ENCODE data around the gene ZNF460. TPM values are rescaled to one million over a fixed set of nuclear protein-coding genes. Genes with fewer than 3 reads are reported as not detected.
"Not testable (repeated sequence)": the region's sequence is repeated elsewhere in the genome, so short reads cannot be mapped to it uniquely, and the experiment has no call there.

The ZNF460 gene
- total RNA-seq, 1 experiment from 2014 or later, result 43.1 TPM

GRCh38 chr19:57253767-57254166, 26.5 kb upstream of the ZNF460 start:
- H4K20me1 ChIP-seq (ENCODE audit: insufficient read depth); H3K79me2 ChIP-seq (ENCODE audit: insufficient read depth, low read length); H3K9me2 ChIP-seq (ENCODE audit: insufficient read depth); ATAC-seq; intact Hi-C loops (cut with micrococcal nuclease); BruUV-seq (replicated peaks); RAD21 ChIA-PET (ENCODE audit: low non-redundant PET in 1 of 2, low total read pairs in 2 of 2, uncharacterized antibody in 2 of 2, unreplicated experiment in 2 of 2); CTCF ChIA-PET; H3K4me3 ChIP-seq (replicated peaks in 1 of 2; ENCODE audit: low read depth in 1 of 2, low read length in 2 of 2); H3K4me1 ChIP-seq (ENCODE audit: control insufficient read depth in 1 of 2, insufficient read depth in 2 of 2, low read length in 2 of 2); POLR2A ChIA-PET; H3K9ac ChIP-seq (ENCODE audit: low read length); H3K4me2 ChIP-seq (ENCODE audit: low read length); H3K27me3 ChIP-seq (ENCODE audit: insufficient read depth, low read length); H2AFZ ChIP-seq (ENCODE audit: low read depth, low read length, poor library complexity, severe bottlenecking); H3K9me3 ChIP-seq (ENCODE audit: control insufficient read depth in 1 of 2, insufficient read depth in 1 of 2, low read depth in 1 of 2, low read length in 2 of 2); DNase-seq (ENCODE audit: low read depth, low spot score); H3K27ac ChIP-seq (ENCODE audit: low read depth, low read length): not testable (repeated sequence)
- peaks cover 9 to 27% of the 10 kb centered on the region in 2 experiments; a peak in 3 of 4 replicates for H3K36me3 ChIP-seq (ENCODE audit: control insufficient read depth in 1 of 2, insufficient read depth in 2 of 2, low read length in 2 of 2)

DNA sequence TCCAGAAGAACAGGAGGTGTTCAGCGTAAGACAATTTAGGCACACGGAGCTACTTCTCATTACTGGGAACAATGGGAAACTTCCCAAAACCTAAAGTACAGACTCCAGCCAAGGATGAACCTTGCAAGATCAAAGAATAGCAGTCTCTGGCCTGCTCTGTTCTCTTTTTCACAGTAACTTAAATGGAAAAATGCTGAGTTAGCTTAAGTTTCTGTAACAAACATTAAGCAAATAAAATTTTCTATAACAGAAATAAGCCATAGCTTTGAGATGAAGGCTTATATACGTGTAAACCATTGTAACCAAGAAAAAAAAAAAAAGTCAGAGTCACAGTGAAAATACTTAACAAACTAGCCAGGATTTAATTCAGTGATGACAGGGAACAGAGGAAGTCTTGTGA, 18.2 kb upstream of the ZNF460 start:
- Histone ChIP-seq H3K4me1 (ENCODE audit: control insufficient read depth in 1 of 2, insufficient read depth in 2 of 2, low read length in 2 of 2) (no peaks in the 10 kb centered on the region), H3K4me2 (ENCODE audit: low read length) (no peak overlapping the region), H3K9ac (ENCODE audit: low read length) (no peak overlapping the region), H3K36me3 (ENCODE audit: control insufficient read depth in 1 of 2, insufficient read depth in 2 of 2, low read length in 2 of 2) (no peaks in the 10 kb centered on the region), H4K20me1 (ENCODE audit: insufficient read depth) (no peaks in the 10 kb centered on the region), H3K9me2 (ENCODE audit: insufficient read depth) (no peaks in the 10 kb centered on the region), H3K9me3 (ENCODE audit: control insufficient read depth in 1 of 2, insufficient read depth in 1 of 2, low read depth in 1 of 2, low read length in 2 of 2) (no peaks in the 10 kb centered on the region), H3K4me3 (replicated peaks in 1 of 2; ENCODE audit: low read depth in 1 of 2, low read length in 2 of 2) (no peak overlapping the region), H3K27me3 (ENCODE audit: insufficient read depth, low read length) (no peaks in the 10 kb centered on the region), H2AFZ (ENCODE audit: low read depth, low read length, poor library complexity, severe bottlenecking) (no peak overlapping the region), H3K79me2 (ENCODE audit: insufficient read depth, low read length) (0 out of 2 replicates have a peak, but pooled peaks cover 5% of the 10 kb centered on the region), H3K27ac (ENCODE audit: low read depth, low read length) (no peak overlapping the region)
- TF ChIP-seq ZFX (IDR thresholded peaks at IDR 0.05) (no peak), ZNF274 (IDR thresholded peaks at IDR 0.05; ENCODE audit: low read depth, low read length) (no peak), CBX3 (IDR thresholded peaks at IDR 0.05; ENCODE audit: low read depth) (no peak), RAD21 (IDR thresholded peaks at IDR 0.05; ENCODE audit: low read depth) (no peak), SIN3A (IDR thresholded peaks at IDR 0.05; ENCODE audit: low read depth) (no peak), MAX (IDR thresholded peaks at IDR 0.05) (no peak), JUND (IDR thresholded peaks at IDR 0.05) (no peak)
- ChIA-PET POLR2A (interaction anchor here (1.6 kb wide), 1 partner anchor 14 kb away, joined by 4 read pairs; no protein-coding TSS in a partner anchor), CTCF (no interaction called here), RAD21 (ENCODE audit: low non-redundant PET in 1 of 2, low total read pairs in 2 of 2, uncharacterized antibody in 2 of 2, unreplicated experiment in 2 of 2) (no interaction called here)
- BruUV-seq (replicated peaks), result no TSS peak
- no peak for DNase-seq (ENCODE audit: low read depth, low spot score)
- intact Hi-C loops (cut with micrococcal nuclease), result no loop called here
- no peak for ATAC-seq

Data from HCT116 (cell line).